ENCODE results near the gene C11orf24. TPM values are rescaled to one million over a fixed set of nuclear protein-coding genes. Genes with fewer than 3 reads are reported as not detected.
"Not testable (repeated sequence)": the region's sequence is repeated elsewhere in the genome, so short reads cannot be mapped to it uniquely, and the experiment has no call there.

Gene C11orf24
- total RNA-seq, 1 donor from 2014 or later = 78.0 TPM

- intact Hi-C loops (cut with micrococcal nuclease) = no loop called here
- CTCF ChIA-PET = interaction anchor here (7.2 kb wide), 1 partner anchor 42 kb away, joined by 249 read pairs; no protein-coding TSS in a partner anchor
- H3K27me3 Mint-ChIP-seq = no peaks in the 10 kb centered on the region
Observed at GRCh38 chr11:68255526-68255925, 16.2 kb downstream of the C11orf24 start.

GRCh38 chr11:68254421-68254820 is 17.4 kb downstream of the C11orf24 start:
- intact Hi-C loops (cut with micrococcal nuclease) = no loop called here
- no peak for TF ChIP-seq CTCF (IDR thresholded peaks at IDR 0.05)
- Mint-ChIP-seq H3K27ac (no peak overlapping the region), H3K4me3 (no peak overlapping the region), H3K36me3 (ENCODE audit: low read depth) (peaks cover 3% of the 10 kb centered on the region), H3K27me3 (no peaks in the 10 kb centered on the region), H3K9me3 (peaks cover 6% of the 10 kb centered on the region), H3K4me1 (peaks cover 17% of the 10 kb centered on the region)
- CTCF ChIA-PET = no interaction called here
- ATAC-seq (ENCODE audit: low read depth) = no peak
- DNase-seq = no peak
- POLR2A ChIA-PET = no interaction called here

More at GRCh38 chr11:68255526-68255925, 16.2 kb downstream of the C11orf24 start:
- Mint-ChIP-seq H3K9me3 (no peaks in the 10 kb centered on the region), H3K27ac (no peak overlapping the region), H3K4me1 (peaks cover 17% of the 10 kb centered on the region), H3K4me3 (no peak overlapping the region), H3K36me3 (ENCODE audit: low read depth) (peaks cover 5% of the 10 kb centered on the region)
- DNase-seq (no peak), ATAC-seq (ENCODE audit: low read depth) (no peak)
- no peak for TF ChIP-seq CTCF (IDR thresholded peaks at IDR 0.05)
- POLR2A ChIA-PET = no interaction called here

- CTCF ChIA-PET = no interaction called here
- no peak overlapping the region for H3K27ac Mint-ChIP-seq
- no peaks in the 10 kb centered on the region for H3K27me3 Mint-ChIP-seq
- H3K36me3 Mint-ChIP-seq (ENCODE audit: low read depth) = peaks cover 5% of the 10 kb centered on the region
- H3K4me1 Mint-ChIP-seq = no peaks in the 10 kb centered on the region
- H3K9me3 Mint-ChIP-seq = peaks cover 8% of the 10 kb centered on the region
- POLR2A ChIA-PET = interaction anchor here (0.6 kb wide), 1 partner anchor 48 kb away, joined by 9 read pairs; no protein-coding TSS in a partner anchor
- no peak for ATAC-seq (ENCODE audit: low read depth)
- no peak overlapping the region for H3K4me3 Mint-ChIP-seq
- intact Hi-C loops (cut with micrococcal nuclease) = no loop called here
- no peak for DNase-seq
- no peak for TF ChIP-seq CTCF (IDR thresholded peaks at IDR 0.05)
Observed at GRCh38 chr11:68251765-68252164, 20.0 kb downstream of the C11orf24 start.

- H3K27me3 Mint-ChIP-seq; H3K4me3 Mint-ChIP-seq; ATAC-seq (ENCODE audit: low read depth); H3K4me1 Mint-ChIP-seq; DNase-seq; H3K9me3 Mint-ChIP-seq; CTCF ChIA-PET; H3K27ac Mint-ChIP-seq; intact Hi-C loops (cut with micrococcal nuclease); H3K36me3 Mint-ChIP-seq (ENCODE audit: low read depth): not testable (repeated sequence)
- POLR2A ChIA-PET = interaction anchor here (0.6 kb wide), 1 partner anchor 83 kb away, joined by 4 read pairs; no protein-coding TSS in a partner anchor
Observed at GRCh38 chr11:68244912-68245311, 26.9 kb downstream of the C11orf24 start.

GRCh38 chr11:68243847-68244246 is 27.9 kb downstream of the C11orf24 start:
- H3K4me3 Mint-ChIP-seq; H3K27me3 Mint-ChIP-seq; CTCF ChIA-PET; DNase-seq; H3K9me3 Mint-ChIP-seq; H3K27ac Mint-ChIP-seq; intact Hi-C loops (cut with micrococcal nuclease); ATAC-seq (ENCODE audit: low read depth); H3K4me1 Mint-ChIP-seq; H3K36me3 Mint-ChIP-seq (ENCODE audit: low read depth); POLR2A ChIA-PET: not testable (repeated sequence)

GRCh38 chr11:68242616-68243015 is 29.2 kb downstream of the C11orf24 start:
- Mint-ChIP-seq H3K9me3 (no peaks in the 10 kb centered on the region), H3K27ac (no peak overlapping the region), H3K36me3 (ENCODE audit: low read depth) (no peaks in the 10 kb centered on the region), H3K27me3 (peaks cover 6% of the 10 kb centered on the region), H3K4me3 (no peak overlapping the region), H3K4me1 (no peaks in the 10 kb centered on the region)
- CTCF ChIA-PET = no interaction called here
- POLR2A ChIA-PET = no interaction called here
- DNase-seq (no peak), ATAC-seq (ENCODE audit: low read depth) (no peak)
- intact Hi-C loops (cut with micrococcal nuclease) = no loop called here
- no peak for TF ChIP-seq CTCF (IDR thresholded peaks at IDR 0.05)

All from activated B cell treated with CpG ODN at 0.5 μM for 24 hours (primary cell).